SK-N-SH treated with all-trans-retinoic acid at 6 μM for 48 hours (cell line): ENCODE results near the gene ARL6IP4.

Experiments
- ATAC-seq: fragments of 200-7000 bp; cut with Tn5 transposase; 3 replicates; pipeline ENCODE4 v1.9.1; 2020; ENCODE audit warnings: mild to moderate bottlenecking, moderate library complexity
- ARNTL ChIP-seq: fragments of 450-650 bp; formaldehyde crosslinking; IDR thresholded peaks from 2 replicates; pipeline ENCODE4 v1.5.0; 2020; ENCODE audit warnings: low read depth, mild to moderate bottlenecking, moderate library complexity, borderline replicate concordance
- BACH2 ChIP-seq: fragments of 250-450 bp; sonication (Bioruptor Pico); IDR thresholded peaks from 2 replicates; pipeline ENCODE4 v1.9.0; 2021; ENCODE audit warnings: mild to moderate bottlenecking, borderline replicate concordance
- CREB5 ChIP-seq: fragments of 250-450 bp; sonication (Bioruptor Pico); IDR thresholded peaks from 2 replicates; pipeline ENCODE4 v1.5.1; 2020; ENCODE audit warnings: low read depth, mild to moderate bottlenecking, moderate library complexity
- CSDC2 ChIP-seq: fragments of 250-450 bp; sonication (Bioruptor Pico); IDR thresholded peaks from 2 replicates; pipeline ENCODE4 v1.5.0; 2020; ENCODE audit warnings: mild to moderate bottlenecking, moderate library complexity
- CSRNP3 ChIP-seq: fragments of 250-450 bp; sonication (Bioruptor Pico); IDR thresholded peaks from 2 replicates; pipeline ENCODE4 v1.5.1; 2021; ENCODE audit warnings: mild to moderate bottlenecking, moderate library complexity
- ESRRG ChIP-seq: fragments of 250-450 bp; sonication (Bioruptor Pico); IDR thresholded peaks from 2 replicates; pipeline ENCODE4 v1.6.1; 2021; ENCODE audit warnings: mild to moderate bottlenecking
- GLIS3 ChIP-seq: fragments of 250-450 bp; sonication (Bioruptor Pico); IDR thresholded peaks from 2 replicates; pipeline ENCODE4 v1.5.0; 2020; ENCODE audit warnings: mild to moderate bottlenecking, moderate library complexity
- ISL1 ChIP-seq: fragments of 250-450 bp; sonication (Bioruptor Pico); IDR thresholded peaks from 2 replicates; pipeline ENCODE4 v2.1.2; 2022; ENCODE audit warnings: mild to moderate bottlenecking, moderate library complexity
- OSR1 ChIP-seq: fragments of 250-450 bp; sonication (Bioruptor Pico); IDR thresholded peaks from 2 replicates; pipeline ENCODE4 v1.8.0; 2022; ENCODE audit warnings: moderate library complexity, mild to moderate bottlenecking, inconsistent platforms
- POU6F1 ChIP-seq: fragments of 250-450 bp; sonication (Bioruptor Pico); IDR thresholded peaks from 2 replicates; pipeline ENCODE4 v1.8.0; 2021; ENCODE audit warnings: low read depth, mild to moderate bottlenecking, moderate library complexity, borderline replicate concordance
- PPARA ChIP-seq: fragments of 250-450 bp; sonication (Bioruptor Pico); IDR thresholded peaks from 2 replicates; pipeline ENCODE4 v1.5.0; 2020; ENCODE audit warnings: mild to moderate bottlenecking, borderline replicate concordance
- RARB ChIP-seq: fragments of 250-450 bp; sonication (Bioruptor Pico); IDR thresholded peaks from 2 replicates; pipeline ENCODE4 v1.8.0; 2021; ENCODE audit warnings: mild to moderate bottlenecking, moderate library complexity
- SNAI2 ChIP-seq: fragments of 250-450 bp; sonication (Bioruptor Pico); IDR thresholded peaks from 2 replicates; pipeline ENCODE4 v1.5.0; 2020; ENCODE audit warnings: mild to moderate bottlenecking, moderate library complexity
- TCF4 ChIP-seq: fragments of 250-450 bp; sonication (Bioruptor Pico); IDR thresholded peaks from 2 replicates; pipeline ENCODE4 v1.8.0; 2021; ENCODE audit warnings: mild to moderate bottlenecking, moderate library complexity, borderline replicate concordance
- TOX ChIP-seq: fragments of 250-450 bp; sonication (Bioruptor Pico); IDR thresholded peaks from 2 replicates; pipeline ENCODE4 v1.8.0; 2021; ENCODE audit warnings: mild to moderate bottlenecking, moderate library complexity, borderline replicate concordance
- TSHZ2 ChIP-seq: fragments of 250-450 bp; sonication (Bioruptor Pico); IDR thresholded peaks from 2 replicates; pipeline ENCODE4 v1.5.0; 2020; ENCODE audit warnings: mild to moderate bottlenecking, moderate library complexity
- ZC3H10 ChIP-seq: fragments of 250-450 bp; sonication (Bioruptor Pico); IDR thresholded peaks from 2 replicates; pipeline ENCODE4 v1.5.1; 2021; ENCODE audit warnings: mild to moderate bottlenecking, moderate library complexity
- ZFP3 ChIP-seq: fragments of 250-450 bp; sonication (Bioruptor Pico); IDR thresholded peaks from 2 replicates; pipeline ENCODE4 v1.5.0; 2020; ENCODE audit warnings: mild to moderate bottlenecking, moderate library complexity
- ZFP30 ChIP-seq: fragments of 450-650 bp; formaldehyde crosslinking; IDR thresholded peaks from 2 replicates; pipeline ENCODE4 v1.5.0; 2022; ENCODE audit warnings: mild to moderate bottlenecking, moderate library complexity
- ZNF565 ChIP-seq: fragments of 450-650 bp; formaldehyde crosslinking; conservative IDR thresholded peaks from 2 replicates; pipeline ENCODE4 v1.5.0; 2020; ENCODE audit warnings: low read depth, mild to moderate bottlenecking, moderate library complexity
- ZNF70 ChIP-seq: fragments of 450-650 bp; formaldehyde crosslinking; IDR thresholded peaks from 2 replicates; pipeline ENCODE4 v1.5.0; 2020; ENCODE audit warnings: mild to moderate bottlenecking, moderate library complexity
- ZNF8 ChIP-seq: fragments of 450-650 bp; formaldehyde crosslinking; IDR thresholded peaks from 2 replicates; pipeline ENCODE4 v1.5.0; 2020; ENCODE audit warnings: mild to moderate bottlenecking, moderate library complexity
- TF ChIP-seq, protein P1 (sequence below): fragments of 250-450 bp; sonication (Bioruptor Pico); IDR thresholded peaks from 2 replicates; pipeline ENCODE4 v1.8.0; 2020; ENCODE audit warnings: mild to moderate bottlenecking, moderate library complexity, borderline replicate concordance

The ARL6IP4 gene

GRCh38 chr12:122980183-122981035, at the start of gene ARL6IP4:
Gene ARL6IP4, plus strand, starts transcription at chr12:122980681. Its CDS starts 459 bp downstream, at chr12:122981140.
- peak; percentile 80 for ATAC-seq
- TF ChIP-seq SNAI2 (CRISPR knock-in tag) (no peak), ZNF70 (CRISPR knock-in tag) (no peak), ESRRG (CRISPR knock-in tag) (peak; percentile 36; the same call in 1 of the 2 replicates), ZFP3 (CRISPR knock-in tag) (peak; percentile 99), OSR1 (CRISPR knock-in tag) (no peak)

- no peak for TF ChIP-seq CSRNP3
- no peak for TF ChIP-seq OSR1 (CRISPR knock-in tag)
- no peak for TF ChIP-seq CSDC2
- no peak for TF ChIP-seq ZNF70 (CRISPR knock-in tag)
- TF ChIP-seq CREB5 (CRISPR knock-in tag) = no peak
- no peak for TF ChIP-seq ZNF8 (CRISPR knock-in tag)
- no peak for TF ChIP-seq PPARA
- TF ChIP-seq ARNTL (CRISPR knock-in tag) = no peak
- TF ChIP-seq TCF4 = no peak
- TF ChIP-seq ISL1 (CRISPR knock-in tag) = no peak
- no peak for TF ChIP-seq RARB (CRISPR knock-in tag)
- TF ChIP-seq ESRRG (CRISPR knock-in tag) = no peak
- no peak for TF ChIP-seq TOX
- no peak for TF ChIP-seq POU6F1 (CRISPR knock-in tag)
- no peak for TF ChIP-seq BACH2
- TF ChIP-seq SNAI2 (CRISPR knock-in tag) = no peak
- TF ChIP-seq GLIS3 (CRISPR knock-in tag) = no peak
- TF ChIP-seq, protein P1, sequence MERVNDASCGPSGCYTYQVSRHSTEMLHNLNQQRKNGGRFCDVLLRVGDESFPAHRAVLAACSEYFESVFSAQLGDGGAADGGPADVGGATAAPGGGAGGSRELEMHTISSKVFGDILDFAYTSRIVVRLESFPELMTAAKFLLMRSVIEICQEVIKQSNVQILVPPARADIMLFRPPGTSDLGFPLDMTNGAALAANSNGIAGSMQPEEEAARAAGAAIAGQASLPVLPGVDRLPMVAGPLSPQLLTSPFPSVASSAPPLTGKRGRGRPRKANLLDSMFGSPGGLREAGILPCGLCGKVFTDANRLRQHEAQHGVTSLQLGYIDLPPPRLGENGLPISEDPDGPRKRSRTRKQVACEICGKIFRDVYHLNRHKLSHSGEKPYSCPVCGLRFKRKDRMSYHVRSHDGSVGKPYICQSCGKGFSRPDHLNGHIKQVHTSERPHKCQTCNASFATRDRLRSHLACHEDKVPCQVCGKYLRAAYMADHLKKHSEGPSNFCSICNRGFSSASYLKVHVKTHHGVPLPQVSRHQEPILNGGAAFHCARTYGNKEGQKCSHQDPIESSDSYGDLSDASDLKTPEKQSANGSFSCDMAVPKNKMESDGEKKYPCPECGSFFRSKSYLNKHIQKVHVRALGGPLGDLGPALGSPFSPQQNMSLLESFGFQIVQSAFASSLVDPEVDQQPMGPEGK (CRISPR knock-in tag) = no peak
- no peak for ATAC-seq
Observed at GRCh38 chr12:122932207-122932606, 48.3 kb upstream of the ARL6IP4 start.

DNA sequence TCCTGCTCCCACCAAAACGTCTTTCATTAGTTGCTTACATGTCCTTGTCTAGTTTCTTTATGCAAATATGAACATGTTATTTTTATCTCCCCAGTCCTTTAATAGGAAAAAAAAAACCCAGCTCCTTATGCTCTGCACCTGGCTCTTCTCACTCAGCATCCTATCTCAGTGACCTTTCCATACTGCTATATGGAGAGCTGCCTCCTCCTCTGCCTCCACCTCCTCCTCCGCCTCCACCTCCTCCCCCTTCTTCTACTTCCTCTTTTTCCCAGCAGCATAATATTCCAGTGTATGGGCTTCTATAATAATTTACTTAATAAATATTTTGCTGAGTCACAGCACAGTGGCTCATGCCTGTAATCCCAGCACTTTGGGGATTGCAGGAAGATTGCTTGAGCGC, 45.8 kb upstream of the ARL6IP4 start:
- no peak for ATAC-seq
- TF ChIP-seq ZNF70 (CRISPR knock-in tag) (no peak), ESRRG (CRISPR knock-in tag) (no peak), TSHZ2 (CRISPR knock-in tag) (no peak), PPARA (no peak), BACH2 (no peak), CSDC2 (no peak), ZNF565 (CRISPR knock-in tag) (no peak), OSR1 (CRISPR knock-in tag) (no peak), ARNTL (CRISPR knock-in tag) (no peak), POU6F1 (CRISPR knock-in tag) (no peak), ZFP30 (no peak), ISL1 (CRISPR knock-in tag) (no peak), RARB (CRISPR knock-in tag) (no peak), ZC3H10 (CRISPR knock-in tag) (no peak), ZNF8 (CRISPR knock-in tag) (no peak), ZFP3 (CRISPR knock-in tag) (no peak), TOX (no peak)
- TF ChIP-seq, protein P1 (CRISPR knock-in tag) = no peak
